H1 (cell line): ENCODE data around the gene ADAD2. TPM values are rescaled to one million over a fixed set of nuclear protein-coding genes. Genes with fewer than 3 reads are reported as not detected.

ENCODE experiments used
- EP300 ChIP-seq, 2 experiments: IDR thresholded peaks; 1 replicate in 1 of 2; 2 replicates in 1 of 2; pipeline ENCODE4 v1.6.1; 2011 to 2012; ENCODE audit warnings: low read depth in 2 of 2, low read length in 2 of 2, mild to moderate bottlenecking in 2 of 2, borderline replicate concordance in 1 of 2, inconsistent platforms in 1 of 2, moderate library complexity in 1 of 2
- HDAC6 ChIP-seq: IDR thresholded peaks from one replicate; pipeline ENCODE4 v1.7.1; 2012; ENCODE audit warnings: low read depth, mild to moderate bottlenecking, inconsistent platforms, low read length, moderate library complexity
- RAD21 ChIP-seq, 2 experiments: IDR thresholded peaks in 1 of 2; conservative IDR thresholded peaks in 1 of 2; 2 replicates each; pipeline ENCODE4 v1.6.1; 2011; ENCODE audit warnings: low read depth in 2 of 2, low read length in 2 of 2, improper control_type of control experiment in 1 of 2, inconsistent platforms in 1 of 2, mild to moderate bottlenecking in 1 of 2, moderate library complexity in 1 of 2
- polyA plus RNA-seq, 7 experiments: library from polyadenylated mRNA; depleted of rRNA in 3 of 7; stranded (reverse) in 5 of 7; unstranded in 2 of 7; fragments of >200 nt in 5 of 7; fragments of 200-250 nt in 2 of 7; gene quantifications; 1 replicate in 5 of 7; 2 replicates in 1 of 7; 4 replicates in 1 of 7; pipeline versions ENCODE4 v1.2.1 to v1.2.3, GENCODE V29; 2011 to 2013; ENCODE audit warnings: missing spikeins in 2 of 7, mixed read lengths in 2 of 7
- total RNA-seq: library from RNA; stranded (reverse); fragmentation: NEBNext Ultra II Directional; extraction: Animal tissue kit (Norgen Biotek cat#: 25700); gene quantifications from 2 replicates; pipeline ENCODE4 v1.2.1, GENCODE V29; 2021

Gene ADAD2
- total and polyA plus RNA-seq, 2 of the 8 experiments (the other 6 are each of a cell fraction or from before 2014, with no cell fraction given) = 1.2 to 1.3 TPM

- no peak for TF ChIP-seq RAD21 (IDR thresholded peaks at IDR 0.05 in 1 of 2, conservative IDR thresholded peaks at IDR 0.05 in 1 of 2; ENCODE audit: low read depth in 2 of 2, low read length in 2 of 2)
- TF ChIP-seq HDAC6 = no peak
- TF ChIP-seq EP300 (IDR thresholded peaks at IDR 0.05; ENCODE audit: borderline replicate concordance in 1 of 2, low read depth in 2 of 2, low read length in 2 of 2) = no peak
Observed at GRCh38 chr16:84236671-84237070, 45.7 kb downstream of the ADAD2 start (continued).
